HepG2 (cell line): ENCODE results near the gene MST1R. TPM values are rescaled to one million over a fixed set of nuclear protein-coding genes. Genes with fewer than 3 reads are reported as not detected.

Experiments used
- HCFC1 ChIP-seq: fragments of 150-350 bp; IDR thresholded peaks from 2 replicates; pipeline ENCODE4 v1.6.1; 2014; ENCODE audit warnings: low read depth, low read length
- HIVEP1 ChIP-seq: sonication (generic); formaldehyde crosslinking; IDR thresholded peaks from 2 replicates; pipeline ENCODE4 v1.4.0; 2020; ENCODE audit warnings: mild to moderate bottlenecking, missing genetic modification reagents
- MTA1 ChIP-seq: sonication (generic); formaldehyde crosslinking; IDR thresholded peaks from 2 replicates; pipeline ENCODE4 v1.4.0; 2020; ENCODE audit warnings: missing genetic modification reagents, mild to moderate bottlenecking, borderline replicate concordance
- NFE2L2 ChIP-seq: fragments of 150-350 bp; IDR thresholded peaks from 2 replicates; pipeline ENCODE4 v1.6.1; 2014; ENCODE audit warnings: low read length
- POGZ ChIP-seq: sonication (generic); formaldehyde crosslinking; IDR thresholded peaks from 2 replicates; pipeline ENCODE4 v1.4.0; 2020; ENCODE audit warnings: mild to moderate bottlenecking, missing genetic modification reagents
- SCMH1 ChIP-seq: sonication (generic); formaldehyde crosslinking; IDR thresholded peaks from 2 replicates; pipeline ENCODE4 v1.9.0; 2021; ENCODE audit warnings: missing genetic modification reagents, mild to moderate bottlenecking, borderline replicate concordance
- ZNF652 ChIP-seq: IDR thresholded peaks from 2 replicates; pipeline ENCODE4 v1.6.1; 2016; ENCODE audit warnings: low read depth, borderline replicate concordance
- polyA plus RNA-seq, 8 experiments: library from polyadenylated mRNA; depleted of rRNA in 3 of 8; stranded (reverse) in 7 of 8; unstranded in 1 of 8; fragments of >200 nt; fragmentation: Illumina TruSeq in 4 of 8; extraction: Trizol in 4 of 8; gene quantifications; 2 replicates each; pipeline versions ENCODE4 v1.2.1 to v1.2.3, GENCODE V29; 2011 to 2016; ENCODE audit warnings: low read depth in 4 of 8, missing spikeins in 1 of 8, mixed read lengths in 1 of 8; ENCODE audit not compliant: insufficient read depth in 1 of 8
- total RNA-seq, 5 experiments: library from RNA; depleted of rRNA; stranded (reverse); fragments of >200 nt; fragmentation: Illumina TruSeq; extraction: Trizol; gene quantifications; 2 replicates each; pipeline ENCODE4 v1.2.3, GENCODE V29; 2016; ENCODE audit warnings: low read depth in 1 of 5
- TF ChIP-seq, protein P1 (sequence below): sonication (generic); formaldehyde crosslinking; IDR thresholded peaks from 2 replicates; pipeline ENCODE4 v1.4.0; 2020; ENCODE audit warnings: missing genetic modification reagents, borderline replicate concordance
- TF ChIP-seq, protein P2 (sequence below): IDR thresholded peaks from 2 replicates; pipeline ENCODE4 v1.4.0; 2020; ENCODE audit warnings: mild to moderate bottlenecking, missing genetic modification reagents
- TF ChIP-seq, protein P3 (sequence below): sonication (generic); formaldehyde crosslinking; IDR thresholded peaks from 2 replicates; pipeline ENCODE4 v1.4.0; 2020; ENCODE audit warnings: missing genetic modification reagents
- TF ChIP-seq, protein P4 (sequence below): sonication (generic); formaldehyde crosslinking; IDR thresholded peaks from 2 replicates; pipeline ENCODE4 v1.5.0; 2020; ENCODE audit warnings: mild to moderate bottlenecking, missing genetic modification reagents

The MST1R gene
- total and polyA plus RNA-seq, 2 of the 13 experiments (the other 11 are each of a cell fraction or from before 2014, with no cell fraction given), result 0.11 to 0.77 TPM

DNA sequence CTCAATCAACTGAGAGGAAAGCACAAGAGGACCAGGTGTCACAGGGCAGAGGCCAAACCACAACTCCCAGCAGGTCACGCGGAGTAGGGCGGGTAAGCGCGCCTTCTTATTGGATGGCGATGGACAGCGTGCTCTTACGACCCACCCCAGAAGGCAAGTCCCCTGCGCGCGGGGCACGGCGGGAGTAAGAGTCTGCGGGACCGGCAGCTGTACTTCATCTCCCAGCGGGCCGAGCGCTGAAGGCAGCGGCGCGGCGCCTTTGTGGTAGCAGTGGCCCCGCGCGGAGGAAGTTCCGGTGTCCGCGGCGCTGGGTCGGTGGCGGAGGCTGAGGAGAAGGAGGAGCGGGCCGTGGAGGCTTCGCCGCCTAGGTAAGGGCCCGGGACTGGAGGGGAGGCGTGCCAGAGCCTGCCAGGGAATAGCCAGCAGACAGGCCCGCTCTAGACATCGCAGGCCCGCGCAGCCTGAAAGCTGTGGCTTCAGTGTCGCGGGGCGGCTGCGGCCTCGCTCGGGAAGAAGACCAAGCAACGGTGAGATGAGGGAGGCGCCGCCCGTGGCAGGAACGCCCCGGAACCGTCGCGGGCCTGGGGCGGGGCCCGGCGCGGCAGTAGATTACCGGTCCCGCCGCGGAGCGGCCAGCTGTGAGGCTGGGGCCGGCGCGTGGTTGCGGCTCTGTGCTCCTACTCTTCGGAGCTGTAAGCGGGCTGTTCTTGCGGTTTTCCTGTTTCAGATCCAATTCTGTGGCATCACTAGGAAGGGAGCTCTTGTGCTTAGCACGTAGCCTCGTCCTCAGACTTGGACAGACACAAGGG, 36.4 kb upstream of the MST1R start, which contains the start of gene RBM6 (continued):
- TF ChIP-seq HCFC1 (peak; percentile 86), POGZ (CRISPR knock-in tag) (peak; percentile 88), ZNF652 (CRISPR knock-in tag) (0 out of 2 replicates have a peak, but pooled peaks have one; percentile 10), NFE2L2 (no peak), MTA1 (peak; percentile 66; the same call in 1 of the 2 replicates), SCMH1 (no peak), HIVEP1 (CRISPR knock-in tag) (peak; percentile 87)
- TF ChIP-seq, protein P1, sequence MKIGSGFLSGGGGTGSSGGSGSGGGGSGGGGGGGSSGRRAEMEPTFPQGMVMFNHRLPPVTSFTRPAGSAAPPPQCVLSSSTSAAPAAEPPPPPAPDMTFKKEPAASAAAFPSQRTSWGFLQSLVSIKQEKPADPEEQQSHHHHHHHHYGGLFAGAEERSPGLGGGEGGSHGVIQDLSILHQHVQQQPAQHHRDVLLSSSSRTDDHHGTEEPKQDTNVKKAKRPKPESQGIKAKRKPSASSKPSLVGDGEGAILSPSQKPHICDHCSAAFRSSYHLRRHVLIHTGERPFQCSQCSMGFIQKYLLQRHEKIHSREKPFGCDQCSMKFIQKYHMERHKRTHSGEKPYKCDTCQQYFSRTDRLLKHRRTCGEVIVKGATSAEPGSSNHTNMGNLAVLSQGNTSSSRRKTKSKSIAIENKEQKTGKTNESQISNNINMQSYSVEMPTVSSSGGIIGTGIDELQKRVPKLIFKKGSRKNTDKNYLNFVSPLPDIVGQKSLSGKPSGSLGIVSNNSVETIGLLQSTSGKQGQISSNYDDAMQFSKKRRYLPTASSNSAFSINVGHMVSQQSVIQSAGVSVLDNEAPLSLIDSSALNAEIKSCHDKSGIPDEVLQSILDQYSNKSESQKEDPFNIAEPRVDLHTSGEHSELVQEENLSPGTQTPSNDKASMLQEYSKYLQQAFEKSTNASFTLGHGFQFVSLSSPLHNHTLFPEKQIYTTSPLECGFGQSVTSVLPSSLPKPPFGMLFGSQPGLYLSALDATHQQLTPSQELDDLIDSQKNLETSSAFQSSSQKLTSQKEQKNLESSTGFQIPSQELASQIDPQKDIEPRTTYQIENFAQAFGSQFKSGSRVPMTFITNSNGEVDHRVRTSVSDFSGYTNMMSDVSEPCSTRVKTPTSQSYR (CRISPR knock-in tag), result peak; percentile 40; the same call in 1 of the 2 replicates
- TF ChIP-seq, protein P2, sequence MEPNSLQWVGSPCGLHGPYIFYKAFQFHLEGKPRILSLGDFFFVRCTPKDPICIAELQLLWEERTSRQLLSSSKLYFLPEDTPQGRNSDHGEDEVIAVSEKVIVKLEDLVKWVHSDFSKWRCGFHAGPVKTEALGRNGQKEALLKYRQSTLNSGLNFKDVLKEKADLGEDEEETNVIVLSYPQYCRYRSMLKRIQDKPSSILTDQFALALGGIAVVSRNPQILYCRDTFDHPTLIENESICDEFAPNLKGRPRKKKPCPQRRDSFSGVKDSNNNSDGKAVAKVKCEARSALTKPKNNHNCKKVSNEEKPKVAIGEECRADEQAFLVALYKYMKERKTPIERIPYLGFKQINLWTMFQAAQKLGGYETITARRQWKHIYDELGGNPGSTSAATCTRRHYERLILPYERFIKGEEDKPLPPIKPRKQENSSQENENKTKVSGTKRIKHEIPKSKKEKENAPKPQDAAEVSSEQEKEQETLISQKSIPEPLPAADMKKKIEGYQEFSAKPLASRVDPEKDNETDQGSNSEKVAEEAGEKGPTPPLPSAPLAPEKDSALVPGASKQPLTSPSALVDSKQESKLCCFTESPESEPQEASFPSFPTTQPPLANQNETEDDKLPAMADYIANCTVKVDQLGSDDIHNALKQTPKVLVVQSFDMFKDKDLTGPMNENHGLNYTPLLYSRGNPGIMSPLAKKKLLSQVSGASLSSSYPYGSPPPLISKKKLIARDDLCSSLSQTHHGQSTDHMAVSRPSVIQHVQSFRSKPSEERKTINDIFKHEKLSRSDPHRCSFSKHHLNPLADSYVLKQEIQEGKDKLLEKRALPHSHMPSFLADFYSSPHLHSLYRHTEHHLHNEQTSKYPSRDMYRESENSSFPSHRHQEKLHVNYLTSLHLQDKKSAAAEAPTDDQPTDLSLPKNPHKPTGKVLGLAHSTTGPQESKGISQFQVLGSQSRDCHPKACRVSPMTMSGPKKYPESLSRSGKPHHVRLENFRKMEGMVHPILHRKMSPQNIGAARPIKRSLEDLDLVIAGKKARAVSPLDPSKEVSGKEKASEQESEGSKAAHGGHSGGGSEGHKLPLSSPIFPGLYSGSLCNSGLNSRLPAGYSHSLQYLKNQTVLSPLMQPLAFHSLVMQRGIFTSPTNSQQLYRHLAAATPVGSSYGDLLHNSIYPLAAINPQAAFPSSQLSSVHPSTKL (CRISPR knock-in tag), result no peak
- TF ChIP-seq, protein P3, sequence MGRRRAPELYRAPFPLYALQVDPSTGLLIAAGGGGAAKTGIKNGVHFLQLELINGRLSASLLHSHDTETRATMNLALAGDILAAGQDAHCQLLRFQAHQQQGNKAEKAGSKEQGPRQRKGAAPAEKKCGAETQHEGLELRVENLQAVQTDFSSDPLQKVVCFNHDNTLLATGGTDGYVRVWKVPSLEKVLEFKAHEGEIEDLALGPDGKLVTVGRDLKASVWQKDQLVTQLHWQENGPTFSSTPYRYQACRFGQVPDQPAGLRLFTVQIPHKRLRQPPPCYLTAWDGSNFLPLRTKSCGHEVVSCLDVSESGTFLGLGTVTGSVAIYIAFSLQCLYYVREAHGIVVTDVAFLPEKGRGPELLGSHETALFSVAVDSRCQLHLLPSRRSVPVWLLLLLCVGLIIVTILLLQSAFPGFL (CRISPR knock-in tag), result no peak
- TF ChIP-seq, protein P4, sequence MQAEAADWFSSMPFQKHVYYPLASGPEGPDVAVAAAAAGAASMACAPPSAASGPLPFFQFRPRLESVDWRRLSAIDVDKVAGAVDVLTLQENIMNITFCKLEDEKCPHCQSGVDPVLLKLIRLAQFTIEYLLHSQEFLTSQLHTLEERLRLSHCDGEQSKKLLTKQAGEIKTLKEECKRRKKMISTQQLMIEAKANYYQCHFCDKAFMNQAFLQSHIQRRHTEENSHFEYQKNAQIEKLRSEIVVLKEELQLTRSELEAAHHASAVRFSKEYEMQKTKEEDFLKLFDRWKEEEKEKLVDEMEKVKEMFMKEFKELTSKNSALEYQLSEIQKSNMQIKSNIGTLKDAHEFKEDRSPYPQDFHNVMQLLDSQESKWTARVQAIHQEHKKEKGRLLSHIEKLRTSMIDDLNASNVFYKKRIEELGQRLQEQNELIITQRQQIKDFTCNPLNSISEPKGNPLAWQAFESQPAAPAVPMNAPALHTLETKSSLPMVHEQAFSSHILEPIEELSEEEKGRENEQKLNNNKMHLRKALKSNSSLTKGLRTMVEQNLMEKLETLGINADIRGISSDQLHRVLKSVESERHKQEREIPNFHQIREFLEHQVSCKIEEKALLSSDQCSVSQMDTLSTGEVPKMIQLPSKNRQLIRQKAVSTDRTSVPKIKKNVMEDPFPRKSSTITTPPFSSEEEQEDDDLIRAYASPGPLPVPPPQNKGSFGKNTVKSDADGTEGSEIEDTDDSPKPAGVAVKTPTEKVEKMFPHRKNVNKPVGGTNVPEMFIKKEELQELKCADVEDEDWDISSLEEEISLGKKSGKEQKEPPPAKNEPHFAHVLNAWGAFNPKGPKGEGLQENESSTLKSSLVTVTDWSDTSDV (CRISPR knock-in tag), result no peak
